WTC11 (cell line): ENCODE measurements around the gene SHISA6. TPM values are rescaled to one million over a fixed set of nuclear protein-coding genes. Genes with fewer than 3 reads are reported as not detected.

Experiments used
- ATAC-seq: fragments of 200-7000 bp; cut with Tn5 transposase; 2 replicates; pipeline ENCODE4 v1.10.0; 2021; ENCODE audit warnings: mild to moderate bottlenecking, moderate library complexity
- CTCF ChIA-PET: fragments of 300-600 bp; sonication (Branson Sonifier 250); formaldehyde crosslinking; loops from one replicate; lab custom pipeline; 2021; ENCODE audit warnings: antibody characterized with exemption; lab: Charles Lee
- POLR2A ChIA-PET: fragments of 350-600 bp; sonication (Branson Sonifier 250); formaldehyde crosslinking; loops from one replicate; lab custom pipeline; 2021; ENCODE audit warnings: antibody characterized with exemption; lab: Charles Lee
- DNase-seq: peaks from one replicate; pipeline ENCODE4 v3.0.0; 2021; ENCODE audit warnings: low spot score
- H3K27ac Mint-ChIP-seq: 2 replicates; pipeline ENCODE4 v1.8.0; 2021; ENCODE audit warnings: mixed read lengths
- H3K27me3 Mint-ChIP-seq: 2 replicates; pipeline ENCODE4 v1.8.0; 2021; ENCODE audit warnings: low read depth, mild to moderate bottlenecking, moderate library complexity, mixed read lengths
- H3K36me3 Mint-ChIP-seq: 2 replicates; pipeline ENCODE4 v1.8.0; 2021; ENCODE audit warnings: mixed read lengths
- H3K4me1 Mint-ChIP-seq: 2 replicates; pipeline ENCODE4 v1.8.0; 2022; ENCODE audit warnings: mixed read lengths
- H3K4me3 Mint-ChIP-seq: 2 replicates; pipeline ENCODE4 v1.8.0; 2021; ENCODE audit warnings: mild to moderate bottlenecking, moderate library complexity, mixed read lengths
- H3K9me3 Mint-ChIP-seq: 2 replicates; pipeline ENCODE4 v1.8.0; 2021; ENCODE audit warnings: mixed read lengths
- ATF2 ChIP-seq: sonication (generic); formaldehyde crosslinking; IDR thresholded peaks from 2 replicates; pipeline ENCODE4 v1.8.1; 2022; ENCODE audit warnings: low read depth, missing genetic modification reagents, borderline replicate concordance
- CREM ChIP-seq: sonication (generic); formaldehyde crosslinking; IDR thresholded peaks from 2 replicates; pipeline ENCODE4 v1.8.1; 2022; ENCODE audit warnings: mild to moderate bottlenecking, missing genetic modification reagents, moderate library complexity
- E2F5 ChIP-seq: sonication (generic); formaldehyde crosslinking; IDR thresholded peaks from 2 replicates; pipeline ENCODE4 v1.8.1; 2022; ENCODE audit warnings: mild to moderate bottlenecking, moderate library complexity, missing genetic modification reagents
- ELF4 ChIP-seq: sonication (generic); formaldehyde crosslinking; IDR thresholded peaks from 2 replicates; pipeline ENCODE4 v1.8.1; 2022; ENCODE audit warnings: low read depth, mild to moderate bottlenecking, moderate library complexity, missing genetic modification reagents
- ERG ChIP-seq: fragments of 250-450 bp; sonication (Bioruptor Pico); IDR thresholded peaks from 2 replicates; pipeline ENCODE4 v1.8.0; 2021; ENCODE audit warnings: mild to moderate bottlenecking
- HMGXB4 ChIP-seq: sonication (generic); formaldehyde crosslinking; IDR thresholded peaks from 2 replicates; pipeline ENCODE4 v1.8.1; 2023; ENCODE audit warnings: mild to moderate bottlenecking, moderate library complexity, missing genetic modification reagents
- NFYB ChIP-seq: sonication (generic); formaldehyde crosslinking; conservative IDR thresholded peaks from 2 replicates; pipeline ENCODE4 v1.8.0; 2022; ENCODE audit warnings: low read depth, missing genetic modification reagents
- TEAD4 ChIP-seq: sonication (generic); formaldehyde crosslinking; IDR thresholded peaks from 2 replicates; pipeline ENCODE4 v1.8.0; 2022; ENCODE audit warnings: mild to moderate bottlenecking, missing genetic modification reagents
- ZBTB21 ChIP-seq: sonication (generic); formaldehyde crosslinking; IDR thresholded peaks from 2 replicates; pipeline ENCODE4 v1.8.1; 2023; ENCODE audit warnings: mild to moderate bottlenecking, missing genetic modification reagents, borderline replicate concordance
- ZNF121 ChIP-seq: sonication (generic); formaldehyde crosslinking; IDR thresholded peaks from 2 replicates; pipeline ENCODE4 v1.8.0; 2023; ENCODE audit warnings: missing genetic modification reagents
- ZNF138 ChIP-seq: sonication (generic); formaldehyde crosslinking; conservative IDR thresholded peaks from 2 replicates; pipeline ENCODE4 v1.8.1; 2022; ENCODE audit warnings: mild to moderate bottlenecking, moderate library complexity, missing genetic modification reagents
- ZNF232 ChIP-seq: sonication (generic); formaldehyde crosslinking; IDR thresholded peaks from 2 replicates; pipeline ENCODE4 v1.8.0; 2022; ENCODE audit warnings: mild to moderate bottlenecking, missing genetic modification reagents
- ZNF281 ChIP-seq: sonication (generic); formaldehyde crosslinking; IDR thresholded peaks from 2 replicates; pipeline ENCODE4 v1.8.0; 2023; ENCODE audit warnings: mild to moderate bottlenecking, missing genetic modification reagents
- ZNF416 ChIP-seq: fragments of 250-450 bp; sonication (Bioruptor Pico); IDR thresholded peaks from 2 replicates; pipeline ENCODE4 v1.9.0; 2021; ENCODE audit warnings: mild to moderate bottlenecking, inconsistent platforms
- ZNF512 ChIP-seq: sonication (generic); formaldehyde crosslinking; IDR thresholded peaks from 2 replicates; pipeline ENCODE4 v1.8.1; 2022; ENCODE audit warnings: missing genetic modification reagents, borderline replicate concordance
- total RNA-seq: library from RNA; stranded (reverse); gene quantifications from 3 replicates; pipeline ENCODE4 v1.2.3, GENCODE V29; 2021

Gene SHISA6
- total RNA-seq, 1 experiment from 2014 or later, result 1.1 TPM

GRCh38 chr17:11511696-11512095 is 270.7 kb downstream of the SHISA6 start (continued):
- TF ChIP-seq ATF2 (CRISPR knock-in tag) (no peak), ZNF232 (CRISPR knock-in tag) (no peak), ZNF138 (CRISPR knock-in tag) (no peak), ZNF416 (CRISPR knock-in tag) (no peak), TEAD4 (CRISPR knock-in tag) (no peak), ZNF281 (CRISPR knock-in tag) (no peak), ERG (no peak), ZNF121 (no peak), CREM (CRISPR knock-in tag) (no peak)

GRCh38 chr17:11514565-11514964 is 273.6 kb downstream of the SHISA6 start:
- peaks cover 4% of the 10 kb centered on the region; the same call in 1 of the 2 replicates for H3K27me3 Mint-ChIP-seq
- POLR2A ChIA-PET, result no interaction called here
- CTCF ChIA-PET, result no interaction called here

More at GRCh38 chr17:11514565-11514964, 273.6 kb downstream of the SHISA6 start:
- DNase-seq, result no peak
- Mint-ChIP-seq H3K27ac (no peak overlapping the region), H3K4me3 (no peak overlapping the region), H3K36me3 (peaks cover 53% of the 10 kb centered on the region)
- TF ChIP-seq ZNF512 (CRISPR knock-in tag) (no peak), ZBTB21 (no peak), CREM (CRISPR knock-in tag) (no peak), NFYB (CRISPR knock-in tag) (no peak), HMGXB4 (CRISPR knock-in tag) (no peak), E2F5 (CRISPR knock-in tag) (no peak), ELF4 (CRISPR knock-in tag) (no peak)
- TF ChIP-seq, all 79 proteins: peak for 0
- peaks cover 63% of the 10 kb centered on the region for H3K9me3 Mint-ChIP-seq
- ATAC-seq, result no peak
- no peaks in the 10 kb centered on the region for H3K4me1 Mint-ChIP-seq
